Hepatocyte (in vitro differentiated cells): Measurements from ENCODE around the gene KIF26B.
"Not testable (repeated sequence)": the region's sequence is repeated elsewhere in the genome, so short reads cannot be mapped to it uniquely, and the experiment has no call there.

Experiments used
- EZH2 ChIP-seq: fragments of 200-600 bp; sonication (generic); IDR thresholded peaks from 2 replicates; pipeline ENCODE4 v1.6.1; 2016; ENCODE audit warnings: antibody characterized with exemption, mild to moderate bottlenecking, borderline replicate concordance
- EZH2phosphoT487 ChIP-seq: fragments of 200-600 bp; sonication (generic); IDR thresholded peaks from one replicate; pipeline ENCODE4 v1.6.1; 2018; ENCODE audit warnings: antibody characterized with exemption, mild to moderate bottlenecking, low read depth, moderate library complexity; ENCODE audit not compliant: unreplicated experiment, severe bottlenecking
- TF ChIP-seq, protein P1 (sequence below): fragments of 200-600 bp; sonication (generic); IDR thresholded peaks from 2 replicates; pipeline ENCODE4 v1.5.1; 2016; ENCODE audit warnings: antibody characterized with exemption, mild to moderate bottlenecking; ENCODE audit not compliant: poor library complexity

DNA sequence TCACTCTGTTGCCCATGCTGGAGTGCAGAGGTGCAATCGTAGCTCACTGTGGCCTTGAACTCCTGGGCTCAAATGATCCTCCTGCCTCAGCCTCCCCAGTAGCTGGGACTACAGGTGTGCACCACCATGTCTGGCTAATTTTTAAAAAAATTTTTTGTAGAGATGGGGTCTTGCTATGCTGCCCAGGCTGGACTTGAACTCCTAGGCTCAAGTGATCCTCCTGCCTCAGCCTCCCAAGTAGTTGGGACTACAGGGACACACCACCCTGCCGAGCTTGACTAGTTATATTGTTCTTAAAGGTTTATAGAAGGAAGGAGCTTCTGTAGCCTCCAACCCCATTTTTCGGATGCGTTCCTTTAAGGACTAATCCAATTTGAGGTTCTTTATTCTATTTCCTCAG, 248.2 kb downstream of the KIF26B start:
- TF ChIP-seq, protein P1, sequence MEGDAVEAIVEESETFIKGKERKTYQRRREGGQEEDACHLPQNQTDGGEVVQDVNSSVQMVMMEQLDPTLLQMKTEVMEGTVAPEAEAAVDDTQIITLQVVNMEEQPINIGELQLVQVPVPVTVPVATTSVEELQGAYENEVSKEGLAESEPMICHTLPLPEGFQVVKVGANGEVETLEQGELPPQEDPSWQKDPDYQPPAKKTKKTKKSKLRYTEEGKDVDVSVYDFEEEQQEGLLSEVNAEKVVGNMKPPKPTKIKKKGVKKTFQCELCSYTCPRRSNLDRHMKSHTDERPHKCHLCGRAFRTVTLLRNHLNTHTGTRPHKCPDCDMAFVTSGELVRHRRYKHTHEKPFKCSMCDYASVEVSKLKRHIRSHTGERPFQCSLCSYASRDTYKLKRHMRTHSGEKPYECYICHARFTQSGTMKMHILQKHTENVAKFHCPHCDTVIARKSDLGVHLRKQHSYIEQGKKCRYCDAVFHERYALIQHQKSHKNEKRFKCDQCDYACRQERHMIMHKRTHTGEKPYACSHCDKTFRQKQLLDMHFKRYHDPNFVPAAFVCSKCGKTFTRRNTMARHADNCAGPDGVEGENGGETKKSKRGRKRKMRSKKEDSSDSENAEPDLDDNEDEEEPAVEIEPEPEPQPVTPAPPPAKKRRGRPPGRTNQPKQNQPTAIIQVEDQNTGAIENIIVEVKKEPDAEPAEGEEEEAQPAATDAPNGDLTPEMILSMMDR = not testable (repeated sequence)
- not testable (repeated sequence) for TF ChIP-seq EZH2, EZH2phosphoT487
